Measurements from ENCODE around the gene LPIN3.

LPIN3 gene

GRCh38 chr20:41352666-41353065, 12.0 kb downstream of the LPIN3 start:
- Histone ChIP-seq H3K9me3 (ENCODE audit: control insufficient read depth, insufficient read depth, low read depth, low read length) (no peaks in the 10 kb centered on the region), H3K27ac (ENCODE audit: low read depth, low read length) (no peak overlapping the region), H3K4me3 (ENCODE audit: low read depth, low read length) (no peak overlapping the region), H3K9ac (ENCODE audit: low read length) (no peak overlapping the region), H3K4me1 (ENCODE audit: control insufficient read depth, insufficient read depth, low read length) (peaks cover under 1% of the 10 kb centered on the region; the same call in 1 of the 2 replicates), H3K27me3 (ENCODE audit: control insufficient read depth, insufficient read depth, low read length) (no peaks in the 10 kb centered on the region), H3K36me3 (ENCODE audit: control insufficient read depth, insufficient read depth, low read length) (peaks cover 8% of the 10 kb centered on the region)

GRCh38 chr20:41353530-41353929, 12.9 kb downstream of the LPIN3 start:
- H3K9ac ChIP-seq (ENCODE audit: low read length), result no peak overlapping the region
- H3K4me1 ChIP-seq (ENCODE audit: control insufficient read depth, insufficient read depth, low read length), result no peaks in the 10 kb centered on the region
- H3K4me3 ChIP-seq (ENCODE audit: low read depth, low read length), result no peak overlapping the region
- H3K36me3 ChIP-seq (ENCODE audit: control insufficient read depth, insufficient read depth, low read length), result peaks cover 8% of the 10 kb centered on the region
- H3K27ac ChIP-seq (ENCODE audit: low read depth, low read length), result no peak overlapping the region
- H3K27me3 ChIP-seq (ENCODE audit: control insufficient read depth, insufficient read depth, low read length), result no peaks in the 10 kb centered on the region
- H3K9me3 ChIP-seq (ENCODE audit: control insufficient read depth, insufficient read depth, low read depth, low read length), result no peaks in the 10 kb centered on the region

- Histone ChIP-seq H3K9ac (ENCODE audit: low read length) (no peak overlapping the region), H3K4me3 (ENCODE audit: low read depth, low read length) (no peak overlapping the region), H3K9me3 (ENCODE audit: control insufficient read depth, insufficient read depth, low read depth, low read length) (no peaks in the 10 kb centered on the region), H3K36me3 (ENCODE audit: control insufficient read depth, insufficient read depth, low read length) (peaks cover 10% of the 10 kb centered on the region), H3K27ac (ENCODE audit: low read depth, low read length) (no peak overlapping the region), H3K27me3 (ENCODE audit: control insufficient read depth, insufficient read depth, low read length) (no peaks in the 10 kb centered on the region), H3K4me1 (ENCODE audit: control insufficient read depth, insufficient read depth, low read length) (no peaks in the 10 kb centered on the region)
These were observed 14.6 kb downstream of the LPIN3 start for GRCh38 chr20:41355192-41355591.

- H3K27ac ChIP-seq (ENCODE audit: low read depth, low read length), result no peak overlapping the region
- peaks cover 10% of the 10 kb centered on the region for H3K36me3 ChIP-seq (ENCODE audit: control insufficient read depth, insufficient read depth, low read length)
- no peak overlapping the region for H3K4me3 ChIP-seq (ENCODE audit: low read depth, low read length)
- H3K27me3 ChIP-seq (ENCODE audit: control insufficient read depth, insufficient read depth, low read length), result no peaks in the 10 kb centered on the region
- no peak overlapping the region for H3K9ac ChIP-seq (ENCODE audit: low read length)
- H3K4me1 ChIP-seq (ENCODE audit: control insufficient read depth, insufficient read depth, low read length), result no peaks in the 10 kb centered on the region
- no peaks in the 10 kb centered on the region for H3K9me3 ChIP-seq (ENCODE audit: control insufficient read depth, insufficient read depth, low read depth, low read length)
These were observed 15.1 kb downstream of the LPIN3 start for GRCh38 chr20:41355598-41356203.

GRCh38 chr20:41356951-41357350, 16.3 kb downstream of the LPIN3 start:
- H3K4me1 ChIP-seq (ENCODE audit: control insufficient read depth, insufficient read depth, low read length), result no peaks in the 10 kb centered on the region
- no peaks in the 10 kb centered on the region for H3K27me3 ChIP-seq (ENCODE audit: control insufficient read depth, insufficient read depth, low read length)
- no peak overlapping the region for H3K4me3 ChIP-seq (ENCODE audit: low read depth, low read length)
- no peak overlapping the region for H3K9ac ChIP-seq (ENCODE audit: low read length)
- no peak overlapping the region for H3K27ac ChIP-seq (ENCODE audit: low read depth, low read length)
- H3K9me3 ChIP-seq (ENCODE audit: control insufficient read depth, insufficient read depth, low read depth, low read length), result no peaks in the 10 kb centered on the region
- peaks cover 10% of the 10 kb centered on the region for H3K36me3 ChIP-seq (ENCODE audit: control insufficient read depth, insufficient read depth, low read length)

- Histone ChIP-seq H3K27me3 (ENCODE audit: control insufficient read depth, insufficient read depth, low read length) (no peaks in the 10 kb centered on the region), H3K4me1 (ENCODE audit: control insufficient read depth, insufficient read depth, low read length) (no peaks in the 10 kb centered on the region), H3K27ac (ENCODE audit: low read depth, low read length) (no peak overlapping the region), H3K36me3 (ENCODE audit: control insufficient read depth, insufficient read depth, low read length) (peaks cover 10% of the 10 kb centered on the region), H3K9me3 (ENCODE audit: control insufficient read depth, insufficient read depth, low read depth, low read length) (no peaks in the 10 kb centered on the region), H3K9ac (ENCODE audit: low read length) (no peak overlapping the region), H3K4me3 (ENCODE audit: low read depth, low read length) (no peak overlapping the region)
These were observed 17.0 kb downstream of the LPIN3 start for GRCh38 chr20:41357424-41358163.

- Histone ChIP-seq H3K27me3 (ENCODE audit: control insufficient read depth, insufficient read depth, low read length) (no peaks in the 10 kb centered on the region), H3K4me1 (ENCODE audit: control insufficient read depth, insufficient read depth, low read length) (no peaks in the 10 kb centered on the region), H3K36me3 (ENCODE audit: control insufficient read depth, insufficient read depth, low read length) (peaks cover 10% of the 10 kb centered on the region), H3K4me3 (ENCODE audit: low read depth, low read length) (no peak overlapping the region), H3K27ac (ENCODE audit: low read depth, low read length) (no peak overlapping the region), H3K9me3 (ENCODE audit: control insufficient read depth, insufficient read depth, low read depth, low read length) (no peaks in the 10 kb centered on the region), H3K9ac (ENCODE audit: low read length) (no peak overlapping the region)
These were observed 17.6 kb downstream of the LPIN3 start for GRCh38 chr20:41358230-41358629.

GRCh38 chr20:41358717-41359116, 18.1 kb downstream of the LPIN3 start:
- no peak overlapping the region for H3K27ac ChIP-seq (ENCODE audit: low read depth, low read length)
- H3K4me3 ChIP-seq (ENCODE audit: low read depth, low read length), result no peak overlapping the region
- peaks cover 10% of the 10 kb centered on the region for H3K36me3 ChIP-seq (ENCODE audit: control insufficient read depth, insufficient read depth, low read length)
- peaks cover 3% of the 10 kb centered on the region; the same call in 1 of the 2 replicates for H3K27me3 ChIP-seq (ENCODE audit: control insufficient read depth, insufficient read depth, low read length)
- no peaks in the 10 kb centered on the region for H3K4me1 ChIP-seq (ENCODE audit: control insufficient read depth, insufficient read depth, low read length)
- H3K9me3 ChIP-seq (ENCODE audit: control insufficient read depth, insufficient read depth, low read depth, low read length), result no peaks in the 10 kb centered on the region
- H3K9ac ChIP-seq (ENCODE audit: low read length), result no peak overlapping the region

- H3K9me3 ChIP-seq (ENCODE audit: control insufficient read depth, insufficient read depth, low read depth, low read length), result no peaks in the 10 kb centered on the region
- H3K27ac ChIP-seq (ENCODE audit: low read depth, low read length), result no peak overlapping the region
- H3K4me3 ChIP-seq (ENCODE audit: low read depth, low read length), result no peak overlapping the region
- H3K36me3 ChIP-seq (ENCODE audit: control insufficient read depth, insufficient read depth, low read length), result peaks cover 10% of the 10 kb centered on the region
- peaks cover 11% of the 10 kb centered on the region for H3K27me3 ChIP-seq (ENCODE audit: control insufficient read depth, insufficient read depth, low read length)
- no peaks in the 10 kb centered on the region for H3K4me1 ChIP-seq (ENCODE audit: control insufficient read depth, insufficient read depth, low read length)
- no peak overlapping the region for H3K9ac ChIP-seq (ENCODE audit: low read length)
These were observed 19.0 kb downstream of the LPIN3 start for GRCh38 chr20:41359541-41360011.

- H3K36me3 ChIP-seq (ENCODE audit: control insufficient read depth, insufficient read depth, low read length), result peaks cover 10% of the 10 kb centered on the region
- H3K27me3 ChIP-seq (ENCODE audit: control insufficient read depth, insufficient read depth, low read length), result peaks cover 26% of the 10 kb centered on the region
- no peak overlapping the region for H3K9ac ChIP-seq (ENCODE audit: low read length)
- H3K27ac ChIP-seq (ENCODE audit: low read depth, low read length), result no peak overlapping the region
- H3K4me3 ChIP-seq (ENCODE audit: low read depth, low read length), result no peak overlapping the region
- H3K9me3 ChIP-seq (ENCODE audit: control insufficient read depth, insufficient read depth, low read depth, low read length), result no peaks in the 10 kb centered on the region
- 0 out of 2 replicates have a peak, but pooled peaks cover 3% of the 10 kb centered on the region for H3K4me1 ChIP-seq (ENCODE audit: control insufficient read depth, insufficient read depth, low read length)
These were observed 20.5 kb downstream of the LPIN3 start for GRCh38 chr20:41360831-41361756.
